Stimulated activated naive CD8-positive, alpha-beta T cell treated with anti-CD3 and anti-CD28 coated beads, Interleukin-15, Interleukin-2, amounts not matched to agents 100 U/mL and 50 U/mL, for 24 hours (primary cell): Measurements from ENCODE around the gene FHIT.
"Not testable (repeated sequence)": the region's sequence is repeated elsewhere in the genome, so short reads cannot be mapped to it uniquely, and the experiment has no call there.

Source experiments
- ATAC-seq: fragments of 150-1000 bp; cut with Tn5 transposase; one replicate; pipeline ENCODE4 v1.10.0; 2021
- DNase-seq: peaks from one replicate; pipeline ENCODE4 v3.0.0; 2021

FHIT gene

DNA sequence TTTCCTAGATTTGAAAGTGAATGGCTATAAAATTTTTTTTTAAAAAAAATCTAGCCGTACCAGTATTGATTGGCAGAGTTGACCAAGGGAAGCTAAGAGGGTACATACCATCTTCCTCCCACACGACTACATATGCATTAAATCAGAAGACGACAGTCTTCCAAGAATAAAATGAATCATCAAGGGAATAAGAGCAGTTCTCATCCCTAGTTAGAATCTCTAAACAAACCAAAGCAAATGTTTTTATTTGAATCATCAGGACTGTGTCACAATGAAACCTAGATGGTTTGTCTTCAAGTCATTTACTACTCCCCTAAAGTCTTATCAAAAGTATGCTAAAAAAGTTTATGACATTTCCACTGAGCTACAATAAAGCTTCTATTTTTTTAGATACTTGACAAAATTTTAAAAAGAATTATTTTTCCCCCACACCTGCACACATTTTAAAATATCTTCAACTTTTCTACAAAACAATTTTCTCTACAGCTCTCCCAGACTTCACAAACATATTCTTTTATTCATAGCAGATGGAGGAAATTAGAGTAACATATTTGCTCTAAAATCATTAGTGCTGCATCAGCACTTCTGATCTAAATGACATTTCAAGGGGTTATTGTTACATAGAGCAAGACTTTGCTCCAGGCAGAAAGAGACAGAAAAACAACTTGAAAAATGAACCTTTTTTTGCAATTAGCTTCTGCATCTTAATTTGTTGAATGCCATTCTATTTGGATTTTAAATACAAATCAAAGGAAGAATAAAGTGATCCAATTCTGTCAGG, 547.1 kb downstream of the FHIT start:
- DNase-seq (no peak), ATAC-seq (no peak)

- DNase-seq (no peak), ATAC-seq (no peak)
These were observed 548.2 kb downstream of the FHIT start for GRCh38 chr3:60703008-60703407.

DNA sequence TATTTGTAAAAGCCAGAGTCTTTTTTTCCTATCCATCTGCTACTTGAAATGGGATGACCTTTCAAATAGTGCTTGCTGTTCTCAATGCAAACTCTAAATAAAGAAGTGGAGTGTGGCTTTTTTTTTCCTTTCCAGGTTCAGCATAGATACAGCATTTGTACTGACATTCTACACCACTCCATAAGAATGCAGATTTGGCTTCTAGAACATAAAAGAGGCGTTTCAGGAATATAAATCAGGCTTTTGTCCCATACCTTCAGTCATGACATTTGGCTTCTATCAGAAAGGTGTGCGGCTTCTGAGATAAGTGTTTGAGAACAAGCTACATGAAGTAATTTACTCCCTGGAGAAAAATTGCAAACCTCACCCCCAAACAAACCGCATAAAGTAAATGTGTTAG, 553.1 kb downstream of the FHIT start:
- ATAC-seq (no peak), DNase-seq (no peak)

DNA sequence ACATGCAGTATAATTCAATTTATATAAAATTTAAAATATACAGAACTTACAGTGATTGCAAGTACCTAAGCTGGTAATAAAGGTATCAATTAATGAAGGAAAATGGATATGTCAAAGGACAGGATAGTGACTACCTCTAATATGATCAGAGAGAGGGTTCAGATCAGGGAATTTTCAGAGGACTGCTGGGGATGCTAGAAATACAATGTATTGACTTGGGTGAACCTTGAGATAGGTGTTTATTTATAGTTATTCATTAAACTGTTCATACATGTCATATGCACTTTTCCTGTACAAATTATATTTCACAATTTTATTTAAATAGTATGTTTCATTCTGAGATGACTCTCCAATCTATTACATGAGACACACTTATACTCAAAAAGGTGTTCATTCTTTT, 554.1 kb downstream of the FHIT start:
- DNase-seq = no peak
- ATAC-seq = no peak

- ATAC-seq (no peak), DNase-seq (no peak)
These were observed 554.7 kb downstream of the FHIT start for GRCh38 chr3:60696428-60697125.

GRCh38 chr3:60675424-60675823, 575.8 kb downstream of the FHIT start:
- no peak for ATAC-seq
- no peak for DNase-seq

GRCh38 chr3:60674870-60675269, 576.4 kb downstream of the FHIT start:
- no peak for ATAC-seq
- no peak for DNase-seq

DNA sequence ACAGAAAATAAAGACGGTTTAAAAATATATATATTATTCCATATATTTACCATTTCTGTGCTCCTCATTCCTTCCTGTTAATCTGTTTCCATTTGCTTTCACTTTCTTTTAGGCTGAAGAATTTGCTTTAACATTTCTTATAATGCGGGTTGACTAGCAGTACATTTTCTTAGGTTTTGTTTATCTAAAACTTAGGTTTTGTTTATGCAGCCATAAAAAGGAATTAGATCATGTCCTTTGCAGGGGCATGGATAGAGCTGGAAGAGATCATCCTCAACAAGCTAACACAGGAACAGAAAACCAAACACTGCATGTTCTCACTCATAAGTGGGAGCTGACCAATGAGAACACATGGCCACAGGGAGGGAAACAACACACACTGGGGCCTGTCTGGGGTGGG, 578.1 kb downstream of the FHIT start:
- DNase-seq = no peak
- no peak for ATAC-seq

GRCh38 chr3:60672337-60672736, 578.9 kb downstream of the FHIT start:
- DNase-seq, ATAC-seq: not testable (repeated sequence)

GRCh38 chr3:60669636-60670035, 581.6 kb downstream of the FHIT start:
- no peak for DNase-seq
- ATAC-seq = no peak

DNA sequence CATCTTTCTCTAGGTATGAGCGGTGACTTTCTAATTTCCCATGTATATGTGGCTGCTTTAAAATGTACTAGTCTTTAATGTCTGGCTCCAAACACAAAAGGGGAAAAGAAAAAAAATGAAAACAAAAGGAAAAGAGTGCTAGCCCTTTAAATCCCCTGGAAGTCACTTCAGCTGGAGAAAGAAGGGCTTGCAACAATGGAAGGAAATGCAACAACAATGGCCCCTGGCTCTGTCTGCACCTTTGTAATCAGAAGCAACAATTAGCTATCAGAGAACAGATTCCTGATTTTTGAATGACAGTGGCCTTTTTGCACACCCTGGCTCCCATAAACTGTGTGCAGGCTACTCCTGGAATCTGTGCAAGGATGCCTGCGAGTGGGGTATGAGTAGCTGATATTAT, 591.2 kb downstream of the FHIT start:
- DNase-seq (no peak), ATAC-seq (no peak)

- ATAC-seq (no peak), DNase-seq (no peak)
These were observed 592.2 kb downstream of the FHIT start for GRCh38 chr3:60659098-60659497.

DNA sequence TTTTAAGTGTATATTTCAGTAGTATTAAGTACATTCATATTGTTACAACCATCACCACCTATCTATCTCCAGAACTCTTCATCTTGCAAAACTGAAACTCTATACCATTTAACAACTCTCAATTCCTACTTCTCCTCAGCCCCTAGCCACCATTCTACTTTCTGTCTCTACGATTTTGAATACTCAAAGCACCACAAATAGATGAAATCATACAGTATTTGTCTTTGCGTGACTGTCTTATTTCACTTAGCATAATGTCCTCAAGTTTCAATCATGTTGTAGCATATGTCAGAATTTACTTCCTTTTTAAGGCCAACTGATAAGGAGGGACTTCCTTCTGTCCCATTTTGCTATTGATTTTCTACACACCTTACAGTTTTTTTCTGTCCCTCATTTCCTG, 593.3 kb downstream of the FHIT start:
- DNase-seq (no peak), ATAC-seq (no peak)

- no peak for DNase-seq
- no peak for ATAC-seq
These were observed 598.4 kb downstream of the FHIT start for GRCh38 chr3:60652829-60653228.

- DNase-seq (no peak), ATAC-seq (no peak)
These were observed 599.5 kb downstream of the FHIT start for GRCh38 chr3:60651799-60652198.

DNA sequence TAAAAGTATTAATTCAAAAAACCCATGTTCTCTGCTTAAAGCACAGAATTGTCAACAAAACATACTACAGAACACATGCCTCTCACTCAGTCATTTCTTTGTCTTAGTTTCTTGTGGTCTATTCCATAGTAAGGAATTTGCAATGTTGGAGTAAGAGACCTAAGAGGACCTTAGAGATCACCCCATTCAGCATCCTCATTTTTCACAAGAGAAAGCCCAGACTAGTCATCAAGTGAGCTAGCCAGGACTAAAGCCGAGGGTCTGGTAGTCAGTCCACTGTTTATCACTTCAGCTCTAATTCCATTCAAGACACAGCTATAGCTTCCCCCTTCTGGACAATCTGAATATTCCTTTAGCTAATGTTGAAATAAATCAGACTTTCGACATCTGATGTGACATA, 601.1 kb downstream of the FHIT start:
- no peak for DNase-seq
- no peak for ATAC-seq

- no peak for DNase-seq
- ATAC-seq = no peak
These were observed 605.5 kb downstream of the FHIT start for GRCh38 chr3:60645801-60646200.

- DNase-seq = no peak
- no peak for ATAC-seq
These were observed 607.4 kb downstream of the FHIT start for GRCh38 chr3:60643831-60644230.

GRCh38 chr3:60641354-60641753, 609.9 kb downstream of the FHIT start:
- no peak for DNase-seq
- ATAC-seq = no peak

- ATAC-seq = no peak
- no peak for DNase-seq
These were observed 614.4 kb downstream of the FHIT start for GRCh38 chr3:60636846-60637245.

- ATAC-seq (no peak), DNase-seq (no peak)
These were observed 617.6 kb downstream of the FHIT start for GRCh38 chr3:60633644-60634043.

DNA sequence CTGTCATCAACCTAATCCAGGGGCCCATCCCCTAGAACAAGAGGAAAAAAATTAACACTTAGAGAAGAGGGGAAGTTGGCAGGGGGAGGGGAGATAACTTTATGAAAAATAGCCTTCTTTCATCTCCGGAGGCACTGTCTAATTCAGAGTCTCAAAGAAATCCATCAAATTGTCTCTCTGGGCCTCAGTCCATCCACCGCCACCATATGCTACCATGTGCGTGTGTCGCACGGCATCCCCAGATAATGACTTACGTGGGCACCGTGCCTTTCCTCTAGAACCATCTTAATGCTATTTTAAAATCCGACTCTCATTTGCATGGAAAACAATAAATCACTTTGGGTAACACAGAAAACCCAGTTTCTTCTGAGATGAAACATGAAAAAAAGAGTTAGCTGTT, 619.7 kb downstream of the FHIT start:
- no peak for DNase-seq
- no peak for ATAC-seq

DNA sequence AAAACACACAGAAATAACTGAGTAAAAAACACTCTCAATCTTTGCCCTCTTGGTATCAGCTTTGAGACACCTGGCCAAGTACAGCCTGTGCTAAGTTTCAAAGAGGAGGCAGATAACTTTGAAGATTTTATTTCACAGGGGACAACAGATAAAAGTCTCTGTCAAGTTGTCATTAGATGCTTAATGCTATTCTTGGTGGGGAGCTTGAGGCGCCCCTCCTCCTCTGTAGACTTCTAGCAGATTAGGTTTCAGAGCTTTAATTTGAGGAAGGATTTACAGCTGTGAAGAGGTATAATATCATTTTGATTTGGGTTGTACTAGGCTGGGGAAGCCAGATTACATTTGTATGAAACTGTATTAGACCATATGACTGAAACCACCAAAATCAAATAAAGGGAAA, 620.3 kb downstream of the FHIT start:
- ATAC-seq = no peak
- no peak for DNase-seq

DNA sequence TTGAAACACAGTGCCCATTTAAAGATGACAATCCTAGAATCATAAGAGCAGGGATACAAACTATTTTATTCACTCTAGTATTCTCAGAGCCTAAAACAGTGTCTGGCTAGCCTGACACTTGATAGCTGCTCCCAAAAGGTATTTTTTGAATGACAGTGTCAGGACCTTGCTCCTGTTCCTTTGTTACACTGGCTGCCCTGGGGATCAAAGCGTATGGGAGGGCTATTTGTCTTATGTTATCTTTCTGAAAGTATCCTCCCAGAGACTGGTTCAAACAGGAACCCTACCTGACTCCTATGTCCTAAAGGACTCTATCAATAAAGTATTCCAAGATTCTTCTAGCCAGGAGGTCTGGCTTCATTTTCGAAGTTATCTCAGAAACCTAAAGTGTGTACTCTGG, 621.4 kb downstream of the FHIT start:
- DNase-seq (no peak), ATAC-seq (no peak)
